Left hindlimb (tissue), 1 donor: ENCODE measurements around the gene VPREB3.

Experiments
- DNase-seq: peaks from one replicate; pipeline ENCODE4 v3.0.0-alpha.2; 2018

VPREB3 gene, protein sequence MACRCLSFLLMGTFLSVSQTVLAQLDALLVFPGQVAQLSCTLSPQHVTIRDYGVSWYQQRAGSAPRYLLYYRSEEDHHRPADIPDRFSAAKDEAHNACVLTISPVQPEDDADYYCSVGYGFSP

DNA sequence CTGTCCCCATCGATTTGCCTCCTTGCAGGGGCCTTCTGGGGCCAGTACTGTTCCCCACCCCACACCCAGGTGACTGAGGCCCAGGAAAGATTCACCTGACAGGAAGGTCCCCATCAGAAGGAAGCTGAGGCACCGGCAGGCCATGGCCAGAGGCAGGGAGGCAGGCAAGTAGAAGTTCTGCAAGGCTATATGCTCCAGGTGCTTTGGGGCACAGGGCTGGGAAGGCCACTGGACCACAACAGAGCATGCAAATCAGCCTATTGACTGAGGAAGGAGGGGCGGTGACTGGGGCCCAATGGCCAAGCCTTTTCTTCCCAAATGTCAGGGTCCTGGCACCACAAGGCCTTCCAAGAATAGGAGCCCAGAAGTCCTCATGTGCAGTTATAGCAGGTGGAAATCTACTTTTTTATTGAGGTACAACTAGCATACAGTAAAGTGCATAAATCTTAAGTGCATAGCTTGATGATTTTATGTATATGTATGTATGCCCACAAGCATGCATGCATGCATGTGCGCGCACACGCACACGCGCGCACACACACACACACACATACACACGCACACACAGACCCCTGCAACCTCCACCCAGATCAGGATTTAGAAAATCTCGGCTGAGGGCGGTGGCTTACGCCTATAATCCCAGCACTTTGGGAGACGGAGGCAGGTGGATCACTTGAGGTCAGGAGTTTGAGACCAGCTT lies at the start of gene VPREB3:
VPREB3 (minus strand) TSS at position 206 of the 700 bp plus-strand sequence; CDS start at position 144, 62 bp downstream.
- no peak for DNase-seq

DNA sequence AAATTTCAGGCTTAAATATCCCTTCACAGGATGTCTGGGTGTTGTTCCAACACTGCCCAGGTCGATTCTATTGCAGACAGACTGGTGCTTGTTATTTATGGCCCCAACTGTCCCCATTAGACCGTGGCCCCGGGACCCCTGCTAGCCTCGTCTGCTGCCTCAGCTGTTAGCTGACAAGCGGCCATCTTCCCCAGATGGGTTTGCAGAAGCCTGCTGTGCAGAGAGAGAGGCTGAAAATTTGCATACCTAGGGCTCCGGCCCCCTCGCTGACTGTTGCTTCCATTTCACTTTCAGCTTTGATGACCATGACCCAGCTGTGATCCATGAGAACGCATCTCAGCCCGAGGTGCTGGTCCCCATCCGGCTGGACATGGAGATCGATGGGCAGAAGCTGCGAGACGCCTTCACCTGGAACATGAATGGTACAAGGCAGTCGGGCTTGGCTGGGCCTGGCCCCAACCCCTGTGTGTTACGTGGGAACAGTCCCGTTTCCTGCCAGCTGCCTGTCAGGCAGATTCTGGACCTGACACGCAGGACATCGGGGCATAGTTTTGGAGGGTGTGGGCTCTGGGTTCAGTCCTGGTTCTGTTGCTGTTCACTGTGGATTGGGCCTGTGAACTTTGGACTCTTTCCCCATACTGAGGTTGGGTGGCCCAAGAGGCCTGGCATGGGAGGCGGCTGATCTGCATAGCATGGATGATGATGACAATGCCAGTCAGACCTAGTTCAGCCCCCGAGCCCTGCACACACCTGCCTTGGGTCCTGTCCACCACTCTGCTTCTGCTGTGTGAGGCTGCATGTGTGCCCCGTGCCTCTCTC lies 49.0 kb upstream of the VPREB3 start:
- DNase-seq: no peak

DNA sequence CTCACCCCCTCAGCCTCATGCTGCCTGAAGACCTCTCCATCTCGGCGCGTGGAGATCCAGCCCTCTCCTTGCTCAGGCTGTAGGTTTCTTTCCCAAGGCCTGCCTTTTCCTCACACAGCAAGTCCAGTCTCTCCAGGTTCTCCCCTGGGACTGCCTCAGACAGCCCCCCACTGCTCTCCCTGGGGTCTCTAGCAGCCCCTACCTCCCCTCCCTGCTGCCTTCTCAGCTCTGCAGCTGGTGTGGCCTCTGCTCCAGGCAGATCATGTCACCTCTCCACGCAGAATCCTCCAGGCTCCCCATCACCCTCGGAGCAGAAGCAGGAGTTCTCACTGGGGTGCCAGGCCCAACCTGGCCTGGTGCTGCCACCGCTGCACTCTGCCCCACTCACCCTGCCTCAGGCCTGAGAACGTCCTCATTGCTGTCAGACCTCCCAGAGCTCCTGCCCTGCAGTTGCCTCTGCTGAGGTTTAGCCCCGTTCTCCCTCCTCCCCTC lies 47.7 kb upstream of the VPREB3 start:
- DNase-seq: no peak

DNA sequence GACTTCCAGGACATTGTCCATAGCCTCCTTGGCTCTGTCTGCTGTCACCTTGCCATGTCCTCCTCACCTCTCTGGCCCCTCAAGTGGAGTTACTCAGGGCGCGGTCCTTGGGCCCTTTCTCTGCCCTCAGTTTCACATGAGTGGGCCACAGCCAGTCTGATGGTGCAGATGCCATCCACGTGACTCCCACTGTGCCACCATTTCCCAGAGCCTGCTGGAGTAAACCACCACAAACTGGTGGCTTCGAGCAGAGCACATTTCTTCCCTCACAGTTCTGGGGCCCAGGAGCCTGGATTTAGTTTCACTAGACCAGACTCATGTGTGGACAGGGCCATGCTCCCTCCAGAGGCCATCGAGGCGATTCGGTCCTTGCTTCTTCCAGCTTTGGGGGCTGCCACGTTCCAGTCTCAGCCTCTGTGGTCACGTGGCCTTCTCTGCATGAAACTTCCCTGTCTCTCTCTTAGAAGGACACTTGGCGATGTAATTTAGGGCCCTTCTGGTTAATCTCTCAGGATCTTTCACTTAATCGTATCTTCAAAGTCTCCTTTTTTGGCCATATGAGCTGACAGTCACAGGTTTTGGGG lies 47.1 kb upstream of the VPREB3 start:
- no peak for DNase-seq

DNA sequence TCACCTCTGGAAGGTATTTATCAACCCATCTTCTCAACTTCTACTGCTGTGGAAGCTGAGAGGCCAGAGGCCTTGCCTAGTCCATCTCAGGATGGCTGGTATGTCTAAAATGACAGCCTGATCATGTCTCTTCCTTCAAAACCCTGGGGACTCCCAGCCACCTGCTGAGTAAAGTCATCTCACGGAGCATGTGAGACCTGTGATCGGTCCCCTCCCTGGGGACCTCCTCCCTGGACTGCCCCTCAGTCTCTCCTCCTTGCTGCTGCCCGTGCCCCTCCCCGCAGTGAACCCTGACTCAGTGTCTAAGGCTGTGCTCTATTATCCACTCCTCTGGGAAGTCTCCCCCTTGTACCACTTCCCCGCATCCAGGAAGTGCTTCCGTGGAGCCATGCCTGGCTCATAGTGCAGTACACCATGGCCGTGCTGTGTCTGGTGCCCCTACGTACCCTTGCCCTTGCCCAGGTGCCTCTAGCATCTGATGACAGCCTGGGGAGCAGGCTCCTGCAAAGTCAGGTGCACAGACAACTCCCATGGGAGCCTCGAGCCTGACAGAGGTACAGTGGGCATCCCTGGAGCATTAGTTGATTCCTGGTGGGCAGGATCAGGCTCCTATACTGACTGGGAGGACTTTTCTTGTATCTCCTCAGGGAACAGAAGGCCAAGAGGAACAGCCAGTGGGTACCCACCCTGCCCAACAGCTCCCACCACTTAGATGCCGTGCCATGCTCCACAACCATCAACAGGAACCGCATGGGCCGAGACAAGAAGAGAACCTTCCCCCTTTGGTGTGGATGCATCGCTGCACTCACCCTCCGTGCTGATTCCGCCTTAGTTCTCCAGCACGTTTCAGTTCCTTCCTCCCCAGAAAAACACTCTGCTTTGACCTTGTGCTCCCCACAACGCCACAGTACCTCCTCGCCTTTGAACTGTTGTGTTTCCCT lies 46.3 kb upstream of the VPREB3 start:
- no peak for DNase-seq

DNA sequence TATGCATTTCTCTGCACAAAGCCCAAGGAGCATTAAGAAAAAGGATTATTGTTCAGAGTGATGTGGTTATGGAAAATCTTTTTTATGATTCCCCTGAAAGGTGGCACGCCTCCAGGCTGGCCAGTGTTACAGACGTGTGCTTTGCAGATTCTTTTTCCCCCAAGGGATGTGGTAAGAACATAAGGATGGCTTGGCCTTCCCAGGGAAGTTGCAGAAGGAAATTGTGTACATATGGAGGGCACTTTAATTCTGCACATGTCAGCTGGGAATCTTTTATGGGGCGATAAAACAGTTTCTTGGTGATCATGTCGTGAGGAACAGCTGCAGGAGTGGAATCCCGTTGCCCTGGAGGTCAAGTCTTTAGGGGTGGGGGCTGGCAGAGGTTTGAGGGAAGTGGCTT lies 42.2 kb upstream of the VPREB3 start:
- peak; percentile 63 for DNase-seq

DNA sequence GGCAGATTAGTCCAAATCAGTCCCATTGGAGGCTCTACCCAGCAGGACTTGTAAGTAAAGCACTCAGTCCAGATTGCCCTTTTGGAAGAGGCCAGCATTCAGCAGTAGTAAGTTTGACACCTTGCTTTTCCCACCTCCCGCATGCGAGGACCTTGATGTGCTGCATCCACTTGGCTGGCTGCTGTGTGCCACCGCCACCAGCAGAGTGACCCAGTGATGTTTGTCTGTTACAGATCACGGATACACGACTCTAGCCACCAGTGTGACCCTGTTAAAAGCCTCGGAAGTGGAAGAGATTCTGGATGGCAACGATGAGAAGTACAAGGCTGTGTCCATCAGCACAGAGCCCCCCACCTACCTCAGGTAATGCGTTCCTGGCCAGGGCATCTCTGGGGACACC lies 39.1 kb upstream of the VPREB3 start:
- DNase-seq: no peak

DNA sequence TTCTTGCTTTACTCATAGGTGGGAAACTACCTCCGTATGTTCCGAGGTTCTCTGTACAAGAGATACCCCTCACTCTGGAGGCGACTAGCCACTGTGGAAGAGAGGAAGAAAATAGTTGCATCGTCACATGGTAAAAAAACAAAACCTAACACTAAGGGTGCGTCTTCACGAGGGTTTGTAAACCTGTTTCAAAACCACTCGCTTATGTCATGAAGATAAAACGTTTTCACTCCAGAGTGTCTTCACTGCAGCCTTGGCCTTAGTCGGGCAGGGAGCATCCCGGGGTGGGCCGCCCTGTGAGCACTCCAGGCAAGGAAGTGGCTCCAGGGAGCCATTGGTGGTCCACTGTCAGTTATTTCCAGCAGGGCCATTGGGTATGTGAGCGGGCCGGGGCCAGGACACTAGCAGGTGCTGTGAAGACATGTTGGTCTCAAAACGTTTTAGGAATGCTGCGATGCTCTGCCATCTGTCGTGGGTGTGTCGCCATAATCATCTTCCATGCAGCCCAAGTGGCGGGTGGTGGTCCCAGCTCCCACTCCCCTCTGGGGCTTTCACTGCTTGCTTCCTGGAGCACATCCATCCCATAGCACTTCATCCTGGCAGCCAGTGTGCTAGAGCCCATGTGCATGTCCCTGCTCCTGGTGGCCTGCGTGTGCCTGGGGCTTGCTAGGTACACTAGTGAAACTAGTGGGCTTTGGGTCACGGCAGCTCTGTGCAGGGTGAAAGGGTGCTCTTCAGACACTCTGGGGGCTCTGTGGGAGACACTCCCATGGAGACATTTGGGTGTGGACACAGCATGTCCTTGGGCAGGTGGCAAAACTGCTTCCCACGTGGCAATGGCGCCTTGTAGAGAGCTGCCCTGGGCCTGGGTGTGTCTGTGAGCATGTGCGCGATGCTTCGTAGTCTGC lies 37.8 kb upstream of the VPREB3 start:
- peak; percentile 36 for DNase-seq

DNA sequence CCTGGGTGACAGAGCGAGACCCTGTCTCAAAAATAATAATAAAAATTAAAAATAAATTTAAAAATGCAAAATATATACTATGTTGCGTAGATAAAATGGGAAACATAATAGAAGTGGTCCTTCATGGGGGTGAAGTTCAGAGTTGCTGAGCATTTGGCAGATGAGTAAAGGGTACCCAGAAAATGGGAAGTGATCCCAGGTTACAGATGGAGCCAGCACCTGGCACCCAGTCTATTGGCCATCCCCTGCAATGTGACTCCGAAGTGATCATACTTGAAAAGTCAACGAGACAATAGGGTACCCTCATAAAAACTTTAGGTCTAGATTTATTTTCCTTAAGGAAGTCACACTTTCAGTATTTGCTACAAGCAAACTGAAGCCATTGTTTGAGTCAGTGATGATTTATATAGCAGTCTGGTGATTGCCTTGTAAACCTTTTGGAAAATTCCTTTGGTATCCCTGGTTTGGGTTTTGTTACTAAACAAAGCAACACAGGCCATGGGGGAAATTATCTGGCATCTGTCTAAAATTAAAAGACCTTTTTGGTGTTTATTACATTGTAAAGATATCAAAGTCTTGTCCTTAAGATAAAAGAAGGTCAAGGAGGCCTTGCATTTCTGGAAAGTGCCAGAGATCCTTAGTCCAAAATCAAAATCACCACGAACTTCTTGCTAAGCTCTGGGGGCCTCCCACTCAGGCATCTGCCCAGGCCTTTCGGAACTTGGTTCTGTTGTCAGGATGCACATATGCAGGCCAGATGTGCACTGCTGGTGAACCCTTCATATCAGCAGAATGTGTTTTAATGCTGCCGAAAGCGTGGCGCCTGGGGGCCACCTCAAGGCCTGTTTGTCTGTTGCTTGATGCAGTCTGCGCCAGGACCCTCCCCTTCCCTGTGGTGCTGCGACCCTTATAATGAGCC lies 36.9 kb upstream of the VPREB3 start:
- DNase-seq: peak; percentile 72

DNA sequence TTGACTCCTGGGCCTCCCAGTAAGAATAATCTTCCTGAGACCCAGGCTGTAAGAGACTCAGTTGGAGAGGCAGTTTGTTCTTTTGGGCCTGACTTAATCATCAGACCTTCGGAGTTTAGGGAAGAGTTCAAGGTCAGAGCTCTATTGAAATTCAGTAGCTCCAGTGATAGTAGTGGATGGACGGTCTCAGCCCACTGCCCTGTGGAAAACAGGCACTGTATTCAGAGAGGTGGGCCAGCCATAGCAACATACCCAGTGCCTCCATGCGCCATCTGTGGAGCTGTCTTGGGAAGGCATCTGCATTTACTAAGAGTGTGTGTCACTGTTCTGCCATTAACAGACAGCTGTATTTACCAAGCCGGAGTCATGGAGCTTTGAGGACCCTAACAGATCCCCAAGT lies 35.4 kb upstream of the VPREB3 start:
- no peak for DNase-seq

DNA sequence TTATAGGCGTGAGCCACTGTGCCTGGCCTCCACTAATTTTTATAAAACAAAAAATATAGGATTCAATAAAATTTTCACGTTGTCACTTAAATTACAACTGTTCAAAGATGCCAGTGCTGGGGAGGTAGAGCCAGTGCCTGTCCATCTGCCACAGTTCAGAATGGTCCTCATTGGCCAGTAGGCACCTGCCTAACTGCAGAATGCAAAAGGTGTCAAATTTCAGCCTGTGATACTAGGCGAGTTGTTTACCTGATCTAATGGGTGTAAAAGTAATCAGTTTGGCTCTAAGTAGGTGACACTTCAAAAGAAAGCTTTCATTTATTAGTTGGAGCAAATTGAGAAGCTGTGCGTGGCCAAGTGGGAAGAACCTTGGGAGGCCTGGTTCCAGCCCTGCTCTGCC lies 34.9 kb upstream of the VPREB3 start:
- no peak for DNase-seq

DNA sequence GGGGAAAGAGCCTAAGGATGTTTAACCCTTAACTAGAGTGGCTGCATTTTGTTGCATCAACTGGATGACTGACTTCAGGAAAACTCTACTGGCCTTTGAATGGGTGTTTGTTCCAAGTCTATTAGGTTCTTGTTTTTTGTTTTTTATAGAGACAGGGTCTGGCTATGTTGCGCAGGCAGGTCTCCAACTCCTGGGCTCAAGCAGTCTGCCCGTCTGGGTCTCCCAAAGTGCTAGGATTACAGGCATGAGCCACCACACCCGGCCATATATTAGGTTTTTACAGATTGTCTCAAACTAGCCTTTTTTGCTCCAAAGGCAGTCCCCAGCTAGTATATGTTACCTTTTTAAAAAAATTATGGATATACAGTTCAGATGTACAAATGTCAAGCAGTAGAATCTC lies 33.7 kb upstream of the VPREB3 start:
- no peak for DNase-seq

DNA sequence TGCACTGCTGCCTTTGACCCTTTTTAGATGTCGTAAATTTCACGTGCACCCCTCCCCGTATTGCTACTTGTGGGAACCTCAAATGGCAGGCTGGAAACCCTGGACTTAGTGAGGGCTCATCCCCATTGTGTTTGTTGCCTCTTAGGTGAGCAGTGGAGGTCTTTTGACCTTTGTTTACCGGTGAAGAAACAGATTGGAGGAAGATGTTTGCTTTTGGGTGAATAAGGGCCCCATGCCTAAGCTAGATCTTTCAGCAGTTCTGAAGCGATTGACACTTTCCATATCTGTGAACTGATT lies 33.3 kb upstream of the VPREB3 start:
- DNase-seq: no peak

DNA sequence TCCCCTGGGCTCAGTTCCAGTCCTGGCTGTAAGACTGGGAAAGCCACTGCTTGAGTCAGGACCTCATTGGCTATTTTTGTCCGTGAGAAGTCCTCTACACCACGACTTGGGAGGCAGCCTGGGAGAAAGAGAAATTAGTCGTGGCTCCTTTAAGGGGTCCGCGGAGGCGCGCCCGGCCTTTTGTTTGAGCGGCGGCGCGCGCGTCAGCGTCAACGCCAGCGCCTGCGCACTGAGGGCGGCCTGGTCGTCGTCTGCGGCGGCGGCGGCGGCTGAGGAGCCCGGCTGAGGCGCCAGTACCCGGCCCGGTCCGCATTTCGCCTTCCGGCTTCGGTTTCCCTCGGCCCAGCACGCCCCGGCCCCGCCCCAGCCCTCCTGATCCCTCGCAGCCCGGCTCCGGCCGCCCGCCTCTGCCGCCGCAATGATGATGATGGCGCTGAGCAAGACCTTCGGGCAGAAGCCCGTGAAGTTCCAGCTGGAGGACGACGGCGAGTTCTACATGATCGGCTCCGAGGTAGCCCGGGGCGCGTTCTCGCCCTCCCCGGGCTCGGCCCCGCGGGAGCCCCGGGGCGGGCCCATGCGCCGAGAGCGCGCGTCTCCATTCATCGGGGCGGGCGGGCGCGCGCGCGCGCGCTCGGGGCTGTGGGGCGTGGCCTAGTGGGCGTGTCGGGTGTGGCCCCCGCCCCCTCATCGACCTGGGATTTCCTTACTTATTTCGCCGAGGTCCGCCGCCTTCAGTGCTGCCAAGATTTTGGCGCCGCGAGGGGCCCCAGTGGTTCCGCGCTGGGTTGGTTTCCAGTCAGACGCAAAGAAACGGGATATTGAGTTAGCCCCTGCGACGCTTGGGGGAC lies 32.8 kb upstream of the VPREB3 start, which contains the start of gene SMARCB1:
SMARCB1 (plus strand) TSS at position 215 of the 848 bp plus-strand sequence; CDS start at position 419, 204 bp downstream.
- DNase-seq: peak; percentile 92

DNA sequence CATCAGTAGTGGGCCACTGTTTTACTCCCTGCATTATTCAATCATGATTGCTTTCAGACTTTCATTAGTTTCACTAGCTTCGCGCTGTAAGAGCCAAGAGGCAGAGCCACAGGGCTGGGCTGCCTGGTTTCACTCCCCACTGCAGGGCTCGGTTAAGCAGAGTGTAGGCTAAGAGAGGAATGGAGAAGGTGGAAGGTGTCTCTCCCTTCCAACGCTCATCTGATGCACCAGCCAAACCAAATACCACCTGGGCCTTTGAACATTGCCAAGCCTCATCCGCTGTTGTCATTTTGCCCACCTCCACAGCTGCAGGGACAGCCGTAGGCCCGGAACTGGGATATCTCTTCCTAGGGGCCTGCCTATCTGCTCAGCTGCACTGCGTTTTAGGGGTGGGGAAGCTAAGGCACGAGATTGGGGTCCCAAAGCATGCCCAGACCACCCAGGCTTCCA lies 32.1 kb upstream of the VPREB3 start:
- DNase-seq: no peak

DNA sequence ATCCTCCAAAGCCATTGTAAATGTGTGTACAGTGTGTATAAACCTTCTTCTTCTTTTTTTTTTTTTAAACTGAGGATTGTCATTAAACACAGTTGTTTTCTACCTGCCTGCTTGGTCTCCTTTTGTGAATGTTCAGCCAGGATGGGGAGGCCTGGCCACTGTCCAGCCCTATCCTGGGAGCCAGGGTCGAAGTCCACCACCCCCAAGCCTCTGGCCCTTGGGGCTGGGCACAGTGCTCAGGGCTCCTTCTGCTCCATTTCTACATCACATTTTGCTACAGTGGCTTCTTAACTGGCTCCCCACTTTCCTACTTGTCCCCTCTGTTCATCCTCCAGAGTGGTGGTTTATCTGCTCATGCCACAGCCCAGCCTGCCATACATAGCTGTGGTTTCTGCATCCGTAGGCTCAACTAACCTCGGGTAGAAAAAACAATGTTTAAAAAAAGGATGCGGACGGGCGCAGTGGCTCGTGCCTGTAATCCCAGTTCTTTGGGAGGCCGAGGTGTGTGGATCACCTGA lies 30.0 kb upstream of the VPREB3 start:
- DNase-seq: no peak

DNA sequence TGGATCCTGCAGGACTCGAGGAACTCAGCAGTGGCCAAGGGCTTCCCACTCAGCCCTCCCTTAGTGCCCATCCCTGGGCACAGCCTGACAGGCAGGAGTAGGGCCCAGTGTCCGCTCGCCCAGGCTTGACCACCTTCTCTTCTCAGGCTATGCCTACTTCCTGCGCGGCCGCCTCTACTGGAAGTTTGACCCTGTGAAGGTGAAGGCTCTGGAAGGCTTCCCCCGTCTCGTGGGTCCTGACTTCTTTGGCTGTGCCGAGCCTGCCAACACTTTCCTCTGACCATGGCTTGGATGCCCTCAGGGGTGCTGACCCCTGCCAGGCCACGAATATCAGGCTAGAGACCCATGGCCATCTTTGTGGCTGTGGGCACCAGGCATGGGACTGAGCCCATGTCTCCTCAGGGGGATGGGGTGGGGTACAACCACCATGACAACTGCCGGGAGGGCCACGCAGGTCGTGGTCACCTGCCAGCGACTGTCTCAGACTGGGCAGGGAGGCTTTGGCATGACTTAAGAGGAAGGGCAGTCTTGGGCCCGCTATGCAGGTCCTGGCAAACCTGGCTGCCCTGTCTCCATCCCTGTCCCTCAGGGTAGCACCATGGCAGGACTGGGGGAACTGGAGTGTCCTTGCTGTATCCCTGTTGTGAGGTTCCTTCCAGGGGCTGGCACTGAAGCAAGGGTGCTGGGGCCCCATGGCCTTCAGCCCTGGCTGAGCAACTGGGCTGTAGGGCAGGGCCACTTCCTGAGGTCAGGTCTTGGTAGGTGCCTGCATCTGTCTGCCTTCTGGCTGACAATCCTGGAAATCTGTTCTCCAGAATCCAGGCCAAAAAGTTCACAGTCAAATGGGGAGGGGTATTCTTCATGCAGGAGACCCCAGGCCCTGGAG lies 29.3 kb upstream of the VPREB3 start:
- no peak for DNase-seq

DNA sequence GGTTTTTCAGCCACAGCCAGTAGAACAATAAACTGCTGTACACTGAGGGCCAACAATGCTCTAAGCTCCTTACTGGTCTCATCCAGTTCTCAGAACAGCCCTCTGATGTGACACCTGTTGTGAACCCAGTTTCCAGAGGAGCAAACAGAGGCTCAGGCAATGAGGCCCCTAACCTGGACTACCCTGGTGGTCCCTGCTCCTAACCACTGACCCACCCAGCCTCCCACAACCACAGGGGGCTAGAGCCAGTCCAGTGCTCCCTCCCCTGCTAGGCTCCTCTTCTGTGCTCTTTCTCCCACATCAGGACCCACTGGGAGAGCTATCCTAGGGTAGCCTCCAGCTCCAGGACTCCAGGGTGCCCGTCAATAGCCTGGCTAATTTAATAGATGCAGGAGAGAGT lies 28.5 kb upstream of the VPREB3 start:
- no peak for DNase-seq
